Measurements from ENCODE around the gene SIRPD. TPM values are rescaled to one million over a fixed set of nuclear protein-coding genes. Genes with fewer than 3 reads are reported as not detected.

The SIRPD gene
- total RNA-seq (ENCODE audit: low replicate concordance): not detected in 2 replicates

GRCh38 chr20:1557605-1558004 lies at the start of gene SIRPD:
Gene SIRPD, minus strand, starts transcription at chr20:1557705. Its CDS starts 52 bp downstream, at chr20:1557653.

DNA sequence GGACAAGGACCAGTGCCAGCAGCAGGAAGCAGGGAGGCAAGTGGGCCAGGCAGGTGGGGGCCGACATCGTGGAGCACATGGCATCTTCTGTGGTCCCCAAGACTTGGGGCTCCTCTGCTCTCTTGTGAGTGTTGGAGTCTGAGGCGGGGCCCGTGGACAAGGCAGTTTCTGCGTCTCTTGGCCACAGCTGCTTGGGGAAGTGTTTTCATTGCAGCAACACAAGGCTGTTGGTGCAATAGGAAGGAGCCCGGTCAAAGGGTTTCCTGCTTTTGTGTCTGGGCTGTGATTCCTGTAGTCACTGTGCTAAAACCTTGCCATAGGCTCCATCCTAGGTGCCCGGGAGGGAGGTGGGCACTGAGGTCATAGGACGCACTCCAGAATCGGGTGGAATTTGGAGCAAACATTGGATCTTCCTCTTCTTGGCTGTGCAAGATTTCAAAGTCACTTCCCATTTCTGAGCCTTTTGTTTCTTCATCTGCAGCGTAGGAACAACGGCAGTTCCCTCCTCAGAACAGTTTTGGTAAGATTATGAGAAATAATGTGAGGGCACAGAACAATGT lies 66.1 kb downstream of the SIRPD start, which contains the start of gene SIRPB2:
SIRPB2 (minus strand) TSS at position 140 of the 560 bp plus-strand sequence; CDS start at position 79, 61 bp downstream.

Other genes starting within 250 kb of the SIRPD start
- 0.35 and 1.8 TPM in 2 replicates for gene SDCBP2, start 228.6 kb downstream of the SIRPD start, total RNA-seq (ENCODE audit: low replicate concordance)
- 102 and 160 TPM in 2 replicates for gene FKBP1A, start 164.7 kb downstream of the SIRPD start, total RNA-seq (ENCODE audit: low replicate concordance)
- gene NSFL1C, start 90.9 kb downstream of the SIRPD start, total RNA-seq (ENCODE audit: low replicate concordance): 15.4 and 20.7 TPM in 2 replicates
- gene SIRPB2, start 66.3 kb downstream of the SIRPD start, total RNA-seq (ENCODE audit: low replicate concordance): not detected in 2 replicates
- gene SIRPB1, start 62.3 kb upstream of the SIRPD start, total RNA-seq (ENCODE audit: low replicate concordance): 0.59 TPM in 1 of 2 replicates, not detected in the other
- not detected in 2 replicates for gene SIRPG, start 100.1 kb upstream of the SIRPD start, total RNA-seq (ENCODE audit: low replicate concordance)